OCI-LY7 (cell line): ENCODE results near the gene NAPG.

Source experiments
- CTCF ChIP-seq: fragments of 200-600 bp; sonication (generic); conservative IDR thresholded peaks from 2 replicates; pipeline ENCODE4 v1.5.1; 2014; ENCODE audit warnings: mild to moderate bottlenecking, antibody characterized with exemption, low read length, moderate library complexity, mixed read lengths
- EZH2phosphoT487 ChIP-seq: fragments of 200-600 bp; sonication (generic); IDR thresholded peaks from 2 replicates; pipeline ENCODE4 v1.6.1; 2018; ENCODE audit warnings: low read depth, borderline replicate concordance, mild to moderate bottlenecking, mixed run types, antibody characterized with exemption, low read length, moderate library complexity, mixed read lengths

GRCh38 chr18:10585260-10585659, 59.4 kb downstream of the NAPG start:
- TF ChIP-seq CTCF (no peak), EZH2phosphoT487 (no peak)
